Measurements from ENCODE around the gene CD52. TPM values are rescaled to one million over a fixed set of nuclear protein-coding genes. Genes with fewer than 3 reads are reported as not detected.

CD52 gene
- total and polyA plus RNA-seq, 12 donors = 2.5 to 239 (median 5.6) TPM; not detected in 2

DNA sequence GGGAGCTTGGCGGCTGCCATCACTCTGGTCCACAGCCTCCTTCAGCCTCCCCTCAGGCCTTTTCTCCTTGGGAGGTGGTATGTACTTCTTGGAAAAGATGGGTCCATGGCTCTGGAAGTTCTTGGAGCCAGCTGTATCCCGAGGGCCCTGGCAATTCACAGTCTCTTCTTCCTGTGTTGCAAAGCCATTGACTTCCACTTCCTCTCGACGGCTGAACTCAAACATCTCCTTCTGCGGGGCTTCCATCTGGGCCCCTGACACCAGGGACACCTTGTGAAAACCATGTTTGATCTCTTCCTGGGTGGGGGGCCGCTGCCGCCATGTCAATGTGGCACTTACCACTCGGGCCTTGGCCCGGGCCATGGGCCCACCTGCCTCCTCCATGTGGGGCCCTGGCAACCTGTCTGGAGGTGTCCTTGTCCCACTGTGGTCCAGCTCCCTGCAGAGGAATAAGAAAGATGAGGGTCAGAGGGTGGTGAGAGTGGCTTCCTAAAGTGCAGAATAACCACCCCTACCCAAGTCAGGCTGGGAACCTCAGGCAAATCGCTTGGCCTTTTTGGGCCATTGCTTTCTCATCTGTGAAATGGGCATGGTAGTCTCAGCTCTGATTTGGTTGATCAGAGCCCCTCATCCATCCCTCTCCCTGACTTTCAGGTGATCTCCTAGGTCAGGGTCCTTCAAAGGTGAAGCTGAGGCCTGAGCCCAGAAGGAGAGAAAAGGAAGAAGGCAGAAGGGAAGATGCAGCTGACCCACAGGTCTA is 28.7 kb downstream of the CD52 start:
- 66 to 87% (median 72%) methylated on average over 5 to 10 of the region's 10 CpGs for WGBS, 4 donors
- H3K27me3 ChIP-seq = no peaks in the 10 kb centered on the region
- H3K36me3 ChIP-seq (replicated peaks in 1 of 2) = no peaks in the 10 kb centered on the region
- intact Hi-C loops (cut with DNase I) = no loop called here
- no peak overlapping the region for H3K4me3 ChIP-seq
- TF ChIP-seq POLR2A (IDR thresholded peaks at IDR 0.05) (no peak), CTCF (IDR thresholded peaks at IDR 0.05) (no peak)
- H3K9me3 ChIP-seq (replicated peaks in 1 of 3) = no peaks in the 10 kb centered on the region
- DNase-seq = no peak
- H3K27ac ChIP-seq = no peak overlapping the region
- no peaks in the 10 kb centered on the region for H3K4me1 ChIP-seq (replicated peaks in 1 of 2)

- Histone ChIP-seq H3K4me1 (replicated peaks in 1 of 2) (no peaks in the 10 kb centered on the region), H3K4me3 (no peak overlapping the region), H3K9me3 (replicated peaks in 1 of 3) (no peaks in the 10 kb centered on the region), H3K36me3 (replicated peaks in 1 of 2) (no peaks in the 10 kb centered on the region), H3K27ac (no peak overlapping the region), H3K27me3 (peaks cover 6% of the 10 kb centered on the region)
- WGBS, 4 donors = 82 to 87% (median 85%) methylated on average over 7 of the region's 7 CpGs
- intact Hi-C loops (cut with DNase I) = no loop called here
- no peak for TF ChIP-seq CTCF (IDR thresholded peaks at IDR 0.05)
- no peak for TF ChIP-seq POLR2A (IDR thresholded peaks at IDR 0.05)
- DNase-seq = no peak
These were observed 31.6 kb downstream of the CD52 start for GRCh38 chr1:26349188-26349876.

DNA sequence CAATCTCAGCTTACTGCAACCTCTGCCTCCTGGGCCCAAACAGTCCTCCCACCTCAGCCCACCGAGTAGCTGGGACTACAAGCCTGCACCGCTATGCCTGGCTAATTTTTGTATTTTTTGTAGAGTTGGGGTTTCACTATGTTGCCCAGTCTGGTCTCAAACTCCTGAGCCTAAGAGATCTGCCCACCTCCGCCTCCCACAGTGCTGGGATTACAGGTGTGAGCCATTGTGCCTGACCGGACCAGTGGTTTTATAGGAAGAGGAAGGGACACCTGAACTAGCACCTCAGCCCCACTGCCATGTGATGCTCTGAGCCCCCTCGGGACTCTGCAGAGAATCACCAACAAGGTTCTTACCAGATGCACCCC is 32.1 kb downstream of the CD52 start:
- H3K4me3 ChIP-seq = no peak overlapping the region
- H3K36me3 ChIP-seq (replicated peaks in 1 of 2) = no peaks in the 10 kb centered on the region
- peaks cover 6% of the 10 kb centered on the region for H3K27me3 ChIP-seq
- DNase-seq = no peak
- TF ChIP-seq POLR2A (IDR thresholded peaks at IDR 0.05) = no peak
- no peak for TF ChIP-seq CTCF (IDR thresholded peaks at IDR 0.05)
- no peaks in the 10 kb centered on the region for H3K4me1 ChIP-seq (replicated peaks in 1 of 2)
- H3K9me3 ChIP-seq (replicated peaks in 1 of 3) = no peaks in the 10 kb centered on the region
- no peak overlapping the region for H3K27ac ChIP-seq
- intact Hi-C loops (cut with DNase I) = no loop called here
- 84 to 91% (median 87%) methylated on average over 5 of the region's 5 CpGs for WGBS, 4 donors

- intact Hi-C loops (cut with DNase I) = no loop called here
- TF ChIP-seq CTCF (IDR thresholded peaks at IDR 0.05) = no peak
- TF ChIP-seq POLR2A (IDR thresholded peaks at IDR 0.05) = no peak
- 74 to 82% (median 77%) methylated on average over 2 of the region's 2 CpGs for WGBS, 4 donors
- DNase-seq = no peak
- Histone ChIP-seq H3K36me3 (replicated peaks in 1 of 2) (no peaks in the 10 kb centered on the region), H3K4me3 (no peak overlapping the region), H3K4me1 (replicated peaks in 1 of 2) (no peaks in the 10 kb centered on the region), H3K27ac (no peak overlapping the region), H3K27me3 (peaks cover 6% of the 10 kb centered on the region), H3K9me3 (replicated peaks in 1 of 3) (no peaks in the 10 kb centered on the region)
These were observed 32.6 kb downstream of the CD52 start for GRCh38 chr1:26350343-26350700.

Measured in adrenal gland (tissue), 12 donors.